SKM-1 (cell line): ENCODE results near the gene TMEM18.

Experiments
- DNase-seq: peaks from one replicate; lab custom pipeline; 2025; ENCODE audit not compliant: unreplicated experiment; lab: John Stamatoyannopoulos, UW

The TMEM18 gene

GRCh38 chr2:653645-654425 is 23.4 kb downstream of the TMEM18 start:
- no peak for DNase-seq

- DNase-seq = no peak
These were observed 24.2 kb downstream of the TMEM18 start for GRCh38 chr2:652881-653480.

- no peak for DNase-seq
These were observed 25.2 kb downstream of the TMEM18 start for GRCh38 chr2:651951-652373.

GRCh38 chr2:650343-651310 is 26.6 kb downstream of the TMEM18 start:
- DNase-seq = no peak

DNA sequence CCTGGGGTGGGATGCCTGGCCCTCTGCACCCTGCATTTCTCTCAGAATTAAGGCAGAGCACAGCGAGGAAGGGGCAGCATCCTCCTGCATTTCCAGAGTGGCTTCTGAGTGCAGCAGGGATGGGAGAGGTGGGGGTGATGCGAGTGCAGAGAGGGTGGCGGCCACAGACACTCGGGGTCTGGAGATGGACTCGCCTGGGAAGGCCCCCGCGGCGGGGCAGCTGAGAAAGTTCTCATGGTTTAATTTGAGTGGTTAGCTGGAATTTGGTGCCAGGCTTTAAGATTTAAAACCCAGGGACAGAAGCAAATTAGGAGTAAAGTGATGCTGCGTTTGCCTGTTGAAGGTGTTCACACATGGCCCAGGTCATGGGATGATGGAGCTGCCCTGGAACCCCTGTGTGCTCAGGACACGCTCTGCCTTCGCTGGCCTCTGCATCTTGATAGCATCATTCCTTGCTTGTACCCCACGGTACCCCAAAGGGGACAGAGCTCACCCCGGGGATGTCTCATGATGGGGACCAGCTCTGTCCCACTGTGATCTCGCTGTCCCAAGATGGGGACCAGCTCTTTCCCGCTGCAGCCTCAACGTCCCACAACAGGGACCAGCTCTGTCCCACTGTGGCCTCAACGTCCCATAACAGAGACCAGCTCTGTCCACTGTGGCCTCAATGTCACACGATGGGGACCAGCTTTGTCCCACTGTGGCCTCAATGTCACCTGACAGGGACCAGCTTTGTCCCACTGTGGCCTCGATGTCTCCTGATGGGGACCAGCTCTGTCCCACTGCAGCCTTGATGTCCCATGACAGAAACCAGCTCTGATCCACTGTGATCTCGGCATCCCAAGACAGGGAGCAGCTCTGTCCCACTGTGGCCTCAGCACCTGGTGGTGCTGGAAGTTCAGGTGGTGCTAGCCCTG is 27.5 kb downstream of the TMEM18 start:
- DNase-seq = no peak

- DNase-seq = no peak
These were observed 28.5 kb downstream of the TMEM18 start for GRCh38 chr2:648476-649424.

- no peak for DNase-seq
These were observed 29.4 kb downstream of the TMEM18 start for GRCh38 chr2:647691-648231.

DNA sequence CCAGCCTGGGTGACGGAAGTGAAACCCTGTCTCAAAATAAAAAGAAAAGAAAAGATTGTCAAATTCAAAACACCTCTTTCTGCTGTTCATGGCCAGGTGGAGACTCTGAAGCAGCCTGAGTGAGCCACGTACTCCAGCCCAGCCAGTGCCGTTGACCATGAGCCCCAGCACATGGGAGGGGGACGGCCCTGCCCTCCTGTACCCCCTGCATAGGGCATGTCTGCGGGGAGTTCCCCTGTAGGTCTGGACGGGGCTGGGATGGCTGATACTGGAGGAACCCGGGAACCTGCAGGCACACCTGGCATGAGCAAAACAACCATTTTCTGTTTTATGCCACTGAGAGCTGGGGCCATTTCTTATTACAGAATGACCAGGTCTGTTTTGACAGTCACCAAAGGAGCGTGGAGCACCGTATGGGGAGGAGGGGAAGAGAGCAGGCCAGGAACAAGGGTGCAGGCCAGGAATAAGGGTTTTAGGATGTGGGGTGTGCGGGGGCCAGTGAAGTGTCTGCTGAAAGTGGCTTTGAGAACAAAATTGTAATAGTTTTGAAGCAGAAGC is 30.1 kb downstream of the TMEM18 start:
- no peak for DNase-seq

GRCh38 chr2:644871-645270 is 32.3 kb downstream of the TMEM18 start:
- DNase-seq = no peak

DNA sequence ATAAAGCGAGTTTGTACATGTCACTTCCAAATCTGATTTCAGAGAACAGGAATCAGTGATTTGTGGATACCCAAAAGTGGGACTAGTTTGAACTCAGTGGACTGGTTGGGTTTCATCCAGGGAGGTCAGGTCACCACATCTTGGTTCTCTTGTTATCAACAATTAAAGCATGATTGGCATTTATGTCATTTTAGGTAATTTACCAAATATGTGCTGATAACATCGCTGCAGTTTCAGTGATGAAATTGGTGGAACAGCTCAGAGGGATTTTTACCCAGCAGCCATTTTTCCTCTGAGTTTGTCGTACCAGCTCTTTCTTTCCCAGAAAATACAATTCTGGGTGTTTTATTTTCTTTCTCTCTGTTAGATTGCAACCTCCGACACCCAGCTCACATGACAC is 33.4 kb downstream of the TMEM18 start:
- DNase-seq = no peak

DNA sequence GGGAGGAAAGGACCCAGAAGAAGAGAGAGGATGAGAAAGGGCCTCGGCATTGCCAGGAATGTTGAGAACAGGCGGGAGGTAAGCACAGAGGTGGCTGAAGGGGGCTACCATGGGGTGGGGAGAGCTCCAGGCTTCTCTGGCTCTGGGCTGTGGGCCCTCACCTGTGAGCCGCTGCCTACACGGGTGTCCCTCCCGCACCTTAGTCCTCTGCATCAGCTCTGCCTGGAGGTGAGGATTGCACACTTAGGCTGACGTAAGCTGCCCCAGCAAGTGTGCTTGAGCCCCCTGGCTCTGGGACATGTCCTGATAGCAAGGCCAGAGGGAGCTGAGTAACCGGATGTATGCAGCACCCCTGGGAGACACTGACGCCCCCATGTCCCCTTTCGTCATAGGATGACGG is 33.9 kb downstream of the TMEM18 start:
- no peak for DNase-seq

GRCh38 chr2:641872-642815 is 35.1 kb downstream of the TMEM18 start:
- no peak for DNase-seq

DNA sequence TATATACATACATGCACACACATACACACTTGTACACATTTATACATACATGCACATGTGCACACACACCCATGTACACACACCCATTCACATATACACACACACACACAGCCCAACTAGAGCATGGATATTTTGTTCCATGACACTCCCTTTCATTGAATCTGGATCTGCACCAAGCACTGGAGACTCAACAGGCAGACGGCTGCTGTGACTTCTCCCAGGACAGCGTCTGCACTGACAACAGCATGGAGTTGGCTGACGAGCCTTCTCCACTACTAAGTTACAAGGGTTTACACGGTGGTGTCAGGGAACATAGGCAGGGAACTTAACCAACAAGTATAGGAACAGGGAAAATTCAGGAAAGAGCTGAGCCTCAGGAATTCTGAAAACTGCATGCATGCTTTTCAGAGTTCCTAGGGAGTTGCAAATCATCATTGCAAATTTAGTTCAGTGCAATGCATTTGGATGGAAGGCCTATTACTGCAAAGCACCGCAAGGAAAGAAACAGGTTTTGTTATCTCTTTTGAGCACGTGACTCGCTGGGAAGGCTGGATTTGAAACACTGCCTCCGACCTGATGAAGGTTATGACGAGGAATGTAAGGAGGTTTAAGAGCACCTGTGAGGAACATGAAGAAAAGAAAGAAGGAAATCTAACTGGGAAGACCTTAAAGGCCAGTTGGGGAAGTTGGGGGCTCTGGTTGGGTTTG is 35.9 kb downstream of the TMEM18 start:
- no peak for DNase-seq

DNA sequence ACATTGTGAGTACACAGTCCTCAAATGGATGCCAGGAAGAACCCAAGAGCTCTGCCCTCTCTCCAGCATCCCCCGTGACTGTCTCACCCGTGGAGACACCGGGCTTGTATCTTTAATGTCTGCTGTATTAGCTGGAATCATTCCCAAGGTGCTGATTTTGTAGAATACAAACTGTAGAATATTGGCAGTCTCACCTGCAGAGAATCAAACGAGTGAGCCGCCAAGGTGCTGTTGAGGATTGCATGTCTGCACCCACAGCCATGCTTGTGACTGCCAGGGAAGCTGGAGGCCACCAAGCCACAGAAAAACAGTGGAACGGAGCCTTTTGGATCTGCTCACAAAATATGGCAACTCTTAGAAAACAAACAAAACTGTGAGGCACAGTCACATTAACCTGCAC is 37.5 kb downstream of the TMEM18 start:
- DNase-seq = no peak

GRCh38 chr2:637804-638203 is 39.4 kb downstream of the TMEM18 start:
- no peak for DNase-seq

DNA sequence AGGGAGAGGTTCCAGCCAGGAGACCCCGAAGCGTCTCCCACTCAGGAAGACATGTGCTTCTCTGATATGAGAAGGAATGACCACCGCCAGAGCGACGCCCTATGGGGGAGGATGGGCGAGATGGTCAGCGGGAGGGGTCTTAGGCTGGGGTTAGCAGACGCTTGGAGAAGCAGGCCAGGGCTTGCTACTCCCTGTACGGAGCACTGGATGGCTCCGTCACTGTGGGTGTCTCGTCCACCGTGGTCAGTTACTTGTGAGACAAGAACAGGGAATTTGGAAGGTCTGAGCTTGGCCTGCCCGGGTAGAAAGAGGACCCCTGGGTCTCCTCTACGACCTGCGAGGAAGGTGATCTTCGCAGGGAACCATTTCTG is 39.8 kb downstream of the TMEM18 start:
- DNase-seq = no peak
